Activated CD4-positive, alpha-beta T cell treated with anti-CD3 and anti-CD28 coated beads for 36 hours (primary cell): ENCODE measurements around the gene RBBP9. TPM values are rescaled to one million over a fixed set of nuclear protein-coding genes. Genes with fewer than 3 reads are reported as not detected.
"Not testable (repeated sequence)": the region's sequence is repeated elsewhere in the genome, so short reads cannot be mapped to it uniquely, and the experiment has no call there.

ENCODE experiments used
- ATAC-seq: fragments of 200-7000 bp; cut with Tn5 transposase; one replicate; pipeline ENCODE4 v1.10.0; 2021; ENCODE audit warnings: mild to moderate bottlenecking, moderate library complexity
- CTCF ChIA-PET: fragments of 350-600 bp; sonication (Branson Sonifier 250); formaldehyde crosslinking; loops from one replicate; lab custom pipeline; 2021; ENCODE audit warnings: antibody characterized with exemption; lab: Charles Lee
- POLR2A ChIA-PET: fragments of 350-600 bp; sonication (Branson Sonifier 250); formaldehyde crosslinking; loops from one replicate; lab custom pipeline; 2021; ENCODE audit warnings: antibody characterized with exemption, inconsistent platforms; lab: Charles Lee
- DNase-seq: peaks from one replicate; pipeline ENCODE4 v3.0.0-alpha.2; 2020
- H3K27ac Mint-ChIP-seq: one replicate; pipeline ENCODE4 v1.8.0; 2021; ENCODE audit warnings: mixed read lengths
- H3K27me3 Mint-ChIP-seq: one replicate; pipeline ENCODE4 v1.8.0; 2021; ENCODE audit warnings: mixed read lengths
- H3K36me3 Mint-ChIP-seq: one replicate; pipeline ENCODE4 v1.8.0; 2021; ENCODE audit warnings: low read depth, mixed read lengths
- H3K4me1 Mint-ChIP-seq: one replicate; pipeline ENCODE4 v1.8.0; 2021; ENCODE audit warnings: mixed read lengths
- H3K4me3 Mint-ChIP-seq: one replicate; pipeline ENCODE4 v1.8.0; 2021; ENCODE audit warnings: mild to moderate bottlenecking, moderate library complexity, mixed read lengths
- H3K9me3 Mint-ChIP-seq: one replicate; pipeline ENCODE4 v1.8.0; 2021; ENCODE audit warnings: low read depth, mixed read lengths
- intact Hi-C, 2 experiments: fragments of 100-400 bp; cut with DNase I in 1 of 2; cut with micrococcal nuclease in 1 of 2; formaldehyde crosslinking; loops; one replicate each; pipeline versions ENCODE4 v1.14.2 to v1.15.1; 2022 to 2024; cut with DNase I, micrococcal nuclease
- total RNA-seq, 2 experiments: library from RNA; stranded (reverse); gene quantifications; one replicate each; pipeline ENCODE4 v1.2.3, GENCODE V29; 2021

The RBBP9 gene
- total RNA-seq, 2 experiments from 2014 or later: 19.9 to 20.6 TPM

- no peaks in the 10 kb centered on the region for H3K9me3 Mint-ChIP-seq
- intact Hi-C loops: loop anchor here (5.0 to 10.0 kb wide), 3 partner anchors 510 to 1513 kb away; partner anchors contain the start of genes NAA20 (in 1 of the 2) and RRBP1 (in 1 of the 2)
- ATAC-seq: no peak
- CTCF ChIA-PET: no interaction called here
- no peak overlapping the region for H3K4me3 Mint-ChIP-seq
- POLR2A ChIA-PET: no interaction called here
- H3K4me1 Mint-ChIP-seq: peaks cover 26% of the 10 kb centered on the region
- H3K27me3 Mint-ChIP-seq: no peaks in the 10 kb centered on the region
- H3K27ac Mint-ChIP-seq: no peak overlapping the region
- DNase-seq: no peak
- peaks cover 16% of the 10 kb centered on the region for H3K36me3 Mint-ChIP-seq
These were observed 7.5 kb upstream of the RBBP9 start for GRCh38 chr20:18504479-18505060.

- H3K4me1 Mint-ChIP-seq, H3K36me3 Mint-ChIP-seq, H3K9me3 Mint-ChIP-seq, ATAC-seq, DNase-seq, H3K27me3 Mint-ChIP-seq, H3K27ac Mint-ChIP-seq, H3K4me3 Mint-ChIP-seq, CTCF ChIA-PET, POLR2A ChIA-PET: not testable (repeated sequence)
- intact Hi-C loops: loop anchor here in 1 of 2 experiments (10.0 kb wide), 1 partner anchor 507 kb away; no protein-coding TSS in a partner anchor
These were observed 4.6 kb upstream of the RBBP9 start for GRCh38 chr20:18501672-18502071.

DNA sequence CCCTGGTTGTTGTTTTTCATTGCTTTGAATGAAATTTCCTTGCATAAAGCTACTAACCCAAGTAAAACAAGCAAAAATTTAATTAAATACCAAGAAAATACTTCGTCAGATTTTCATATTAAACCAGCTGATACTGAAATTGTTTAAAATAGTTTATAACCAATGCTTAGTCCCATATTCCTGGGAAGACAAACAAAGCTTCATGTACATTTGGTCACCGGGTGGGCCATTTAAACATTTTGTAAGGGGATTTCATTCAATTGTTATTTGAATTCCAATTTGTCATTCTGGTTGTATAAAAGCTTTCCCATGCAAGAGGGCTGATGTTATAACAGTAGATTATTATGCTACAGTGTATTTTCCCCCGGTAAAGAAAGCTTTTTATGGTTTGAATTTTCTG, 578 bp upstream of the RBBP9 start:
- ATAC-seq (no peak), DNase-seq (no peak)
- Mint-ChIP-seq H3K4me3 (peak overlapping the region; percentile 97), H3K27me3 (no peaks in the 10 kb centered on the region), H3K4me1 (peaks cover 12% of the 10 kb centered on the region), H3K27ac (peak overlapping the region; percentile 83), H3K36me3 (peaks cover 6% of the 10 kb centered on the region), H3K9me3 (no peaks in the 10 kb centered on the region)
- ChIA-PET POLR2A (interaction anchor here (2.5 to 3.3 kb wide), 2 partner anchors 9 to 30 kb away, joined by 12 to 28 read pairs; partner anchors contain the start of genes DZANK1, POLR3F and SEC23B), CTCF (interaction anchor here (0.6 to 2.6 kb wide), 5 partner anchors 9 to 526 kb away, joined by 3 to 19 read pairs (median 4); partner anchors contain the start of gene SEC23B)
- intact Hi-C loops: loop anchor here (1.0 to 2.0 kb wide), 4 partner anchors 10 to 209 kb away; partner anchors contain the start of genes DZANK1 (in 2 of the 2), POLR3F (in 2 of the 2), SEC23B (in 2 of the 2) and ZNF133 (in 1 of the 2)

DNA sequence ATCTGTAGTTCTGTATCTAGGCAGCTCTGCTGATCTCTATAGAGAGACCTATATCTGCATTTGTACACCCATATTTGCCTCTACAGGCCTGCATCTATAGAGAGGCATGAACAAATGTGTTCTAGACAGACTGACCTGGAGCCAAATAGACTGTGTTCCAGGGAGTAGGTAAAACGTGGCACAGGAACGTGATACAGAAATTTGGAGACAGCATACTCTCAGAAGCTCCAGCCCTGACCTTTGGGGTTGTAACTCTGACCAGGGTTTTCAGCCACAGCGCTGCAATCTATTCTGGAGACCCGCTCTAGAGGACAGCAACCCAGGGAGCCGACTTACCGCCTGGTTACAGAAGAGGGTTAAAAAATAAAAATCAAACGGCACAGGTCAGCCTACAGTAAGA, 983 bp downstream of the RBBP9 start:
- ChIA-PET POLR2A (interaction anchor here (0.6 to 3.3 kb wide), 3 partner anchors 11 to 75 kb away, joined by 3 to 28 read pairs (median 12); partner anchors contain the start of genes DZANK1, POLR3F and SEC23B), CTCF (interaction anchor here (0.7 to 2.6 kb wide), 3 partner anchors 11 to 591 kb away, joined by 3 to 19 read pairs (median 3); partner anchors contain the start of genes POLR3F and SEC23B)
- H3K4me1 Mint-ChIP-seq: peaks cover 12% of the 10 kb centered on the region
- H3K27me3 Mint-ChIP-seq: no peaks in the 10 kb centered on the region
- H3K4me3 Mint-ChIP-seq: peak overlapping the region; percentile 97
- peaks cover 6% of the 10 kb centered on the region for H3K36me3 Mint-ChIP-seq
- no peak overlapping the region for H3K27ac Mint-ChIP-seq
- ATAC-seq: no peak
- intact Hi-C loops: loop anchor here in 1 of 2 experiments (2.0 kb wide), 2 partner anchors 83 to 207 kb away; partner anchors contain the start of gene ZNF133
- H3K9me3 Mint-ChIP-seq: no peaks in the 10 kb centered on the region
- no peak for DNase-seq

GRCh38 chr20:18488301-18488700, 8.7 kb downstream of the RBBP9 start:
- Mint-ChIP-seq H3K27ac (no peak overlapping the region), H3K9me3 (no peaks in the 10 kb centered on the region), H3K36me3 (peaks cover 21% of the 10 kb centered on the region), H3K4me3 (no peak overlapping the region), H3K4me1 (no peaks in the 10 kb centered on the region), H3K27me3 (no peaks in the 10 kb centered on the region)
- no peak for DNase-seq
- intact Hi-C loops: no loop called here
- POLR2A ChIA-PET: no interaction called here
- CTCF ChIA-PET: no interaction called here
- no peak for ATAC-seq

DNA sequence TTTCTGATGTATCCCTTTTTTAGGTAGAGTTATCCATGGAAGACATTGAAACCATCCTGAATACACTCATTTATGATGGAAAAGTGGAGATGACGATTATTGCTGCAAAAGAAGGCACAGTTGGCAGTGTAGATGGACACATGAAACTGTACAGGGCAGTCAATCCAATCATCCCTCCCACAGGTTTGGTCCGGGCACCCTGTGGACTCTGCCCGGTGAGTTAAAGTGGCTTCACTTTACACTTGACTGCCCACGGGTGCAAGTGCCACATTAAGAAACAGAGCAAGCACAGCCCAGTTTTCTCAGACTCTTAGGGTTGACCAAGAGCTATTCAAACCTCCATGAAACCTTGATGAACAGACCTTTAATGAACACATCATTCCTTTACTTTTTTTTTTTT, 15.4 kb downstream of the RBBP9 start:
- no peaks in the 10 kb centered on the region for H3K4me1 Mint-ChIP-seq
- no peak overlapping the region for H3K27ac Mint-ChIP-seq
- intact Hi-C loops: no loop called here
- no peak overlapping the region for H3K4me3 Mint-ChIP-seq
- ATAC-seq (no peak), DNase-seq (no peak)
- no peaks in the 10 kb centered on the region for H3K9me3 Mint-ChIP-seq
- POLR2A ChIA-PET: no interaction called here
- CTCF ChIA-PET: no interaction called here
- H3K27me3 Mint-ChIP-seq: no peaks in the 10 kb centered on the region
- peaks cover 34% of the 10 kb centered on the region for H3K36me3 Mint-ChIP-seq

- no peaks in the 10 kb centered on the region for H3K27me3 Mint-ChIP-seq
- ChIA-PET CTCF (interaction anchor here (1.2 to 2.5 kb wide), 2 partner anchors 10 to 19 kb away, joined by 5 to 9 read pairs; partner anchors contain the start of genes DZANK1, POLR3F and RBBP9), POLR2A (no interaction called here)
- DNase-seq: no peak
- H3K27ac Mint-ChIP-seq: no peak overlapping the region
- no peak overlapping the region for H3K4me3 Mint-ChIP-seq
- ATAC-seq: no peak
- H3K9me3 Mint-ChIP-seq: no peaks in the 10 kb centered on the region
- H3K36me3 Mint-ChIP-seq: peaks cover 38% of the 10 kb centered on the region
- intact Hi-C loops: no loop called here
- H3K4me1 Mint-ChIP-seq: no peaks in the 10 kb centered on the region
These were observed 19.2 kb downstream of the RBBP9 start for GRCh38 chr20:18477821-18478220.

GRCh38 chr20:18477218-18477617, 19.8 kb downstream of the RBBP9 start:
- ChIA-PET POLR2A (no interaction called here), CTCF (interaction anchor here (1.2 to 2.5 kb wide), 2 partner anchors 10 to 20 kb away, joined by 5 to 9 read pairs; partner anchors contain the start of genes DZANK1, POLR3F and RBBP9)
- H3K27me3 Mint-ChIP-seq: no peaks in the 10 kb centered on the region
- H3K4me1 Mint-ChIP-seq: no peaks in the 10 kb centered on the region
- H3K4me3 Mint-ChIP-seq: no peak overlapping the region
- no peak for DNase-seq
- intact Hi-C loops: no loop called here
- H3K36me3 Mint-ChIP-seq: peaks cover 34% of the 10 kb centered on the region
- no peak for ATAC-seq
- H3K9me3 Mint-ChIP-seq: no peaks in the 10 kb centered on the region
- no peak overlapping the region for H3K27ac Mint-ChIP-seq

GRCh38 chr20:18466894-18467730, 29.9 kb downstream of the RBBP9 start, which contains the start of the genes DZANK1 and POLR3F:
Gene DZANK1, minus strand, starts transcription at chr20:18467030. Its CDS starts 1,672 bp downstream, at chr20:18465358.
Gene POLR3F, plus strand, starts transcription at chr20:18467390. Its CDS starts 117 bp downstream, at chr20:18467507.
- peaks cover 21% of the 10 kb centered on the region for H3K4me1 Mint-ChIP-seq
- peak; percentile 96 for DNase-seq
- ChIA-PET POLR2A (interaction anchor here (0.9 to 2.1 kb wide), 7 partner anchors 8 to 329 kb away, joined by 3 to 21 read pairs (median 6); partner anchors contain the start of genes DTD1, KAT14, PET117 and RBBP9), CTCF (interaction anchor here (0.7 to 2.7 kb wide), 7 partner anchors 11 to 121 kb away, joined by 3 to 11 read pairs (median 3); partner anchors contain the start of genes DTD1 and SEC23B)
- intact Hi-C loops: loop anchor here (1.0 kb wide), 11 partner anchors 30 to 786 kb away; partner anchors contain the start of genes RBBP9 (in 2 of the 2), SEC23B (in 2 of the 2), SMIM26 (in 2 of the 2) and ZNF133 (in 2 of the 2)
- peaks cover 5% of the 10 kb centered on the region for H3K36me3 Mint-ChIP-seq
- no peaks in the 10 kb centered on the region for H3K9me3 Mint-ChIP-seq
- H3K27me3 Mint-ChIP-seq: no peaks in the 10 kb centered on the region
- H3K27ac Mint-ChIP-seq: peak within 1 kb of the TSS; percentile 89
- peak within 1 kb of the TSS; percentile 91 for H3K4me3 Mint-ChIP-seq
- peak; percentile 99 for ATAC-seq

DNA sequence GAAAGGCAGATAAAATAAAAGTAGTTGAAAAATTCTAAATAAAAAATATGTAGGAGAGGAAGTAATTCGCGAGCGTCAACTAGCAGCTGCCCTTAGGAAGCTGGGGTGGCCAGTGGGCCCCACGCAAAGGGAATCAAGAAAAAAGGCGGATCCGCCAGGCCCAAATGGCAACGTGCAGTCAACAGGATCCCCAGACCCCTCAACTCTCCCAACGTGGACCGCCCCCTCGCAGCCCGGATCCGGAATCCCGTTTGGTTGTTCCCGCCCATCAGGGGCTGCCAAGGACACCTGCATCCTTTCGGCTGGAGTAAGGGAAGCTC, 30.5 kb downstream of the RBBP9 start:
- intact Hi-C loops: no loop called here
- ChIA-PET POLR2A (interaction anchor here (0.9 to 2.1 kb wide), 7 partner anchors 8 to 329 kb away, joined by 3 to 21 read pairs (median 6); partner anchors contain the start of genes DTD1, KAT14, PET117 and RBBP9), CTCF (interaction anchor here (0.8 to 2.7 kb wide), 5 partner anchors 11 to 118 kb away, joined by 3 to 11 read pairs (median 7); partner anchors contain the start of gene SEC23B)
- Mint-ChIP-seq H3K4me1 (peaks cover 21% of the 10 kb centered on the region), H3K36me3 (peaks cover 5% of the 10 kb centered on the region), H3K9me3 (no peaks in the 10 kb centered on the region), H3K4me3 (peak overlapping the region; percentile 91), H3K27ac (peak overlapping the region; percentile 89), H3K27me3 (no peaks in the 10 kb centered on the region)
- DNase-seq (no peak), ATAC-seq (peak; percentile 8)
